Lung microvascular endothelial cell (primary cell): ENCODE results near the gene TCAIM. TPM values are rescaled to one million over a fixed set of nuclear protein-coding genes. Genes with fewer than 3 reads are reported as not detected.

ENCODE experiments used
- DNase-seq, 2 donors: peaks; one replicate each; pipeline versions ENCODE4 v3.0.0 to v3.0.0-alpha.2; 2010; ENCODE audit warnings: low read depth in 2 of 2
- total RNA-seq: library from RNA; depleted of rRNA; stranded (reverse); fragments of >200 nt; gene quantifications from 2 replicates; pipeline ENCODE4 v1.2.1, GENCODE V29; 2014

The TCAIM gene
- total RNA-seq, 1 donor from 2014 or later: 14.9 TPM

DNA sequence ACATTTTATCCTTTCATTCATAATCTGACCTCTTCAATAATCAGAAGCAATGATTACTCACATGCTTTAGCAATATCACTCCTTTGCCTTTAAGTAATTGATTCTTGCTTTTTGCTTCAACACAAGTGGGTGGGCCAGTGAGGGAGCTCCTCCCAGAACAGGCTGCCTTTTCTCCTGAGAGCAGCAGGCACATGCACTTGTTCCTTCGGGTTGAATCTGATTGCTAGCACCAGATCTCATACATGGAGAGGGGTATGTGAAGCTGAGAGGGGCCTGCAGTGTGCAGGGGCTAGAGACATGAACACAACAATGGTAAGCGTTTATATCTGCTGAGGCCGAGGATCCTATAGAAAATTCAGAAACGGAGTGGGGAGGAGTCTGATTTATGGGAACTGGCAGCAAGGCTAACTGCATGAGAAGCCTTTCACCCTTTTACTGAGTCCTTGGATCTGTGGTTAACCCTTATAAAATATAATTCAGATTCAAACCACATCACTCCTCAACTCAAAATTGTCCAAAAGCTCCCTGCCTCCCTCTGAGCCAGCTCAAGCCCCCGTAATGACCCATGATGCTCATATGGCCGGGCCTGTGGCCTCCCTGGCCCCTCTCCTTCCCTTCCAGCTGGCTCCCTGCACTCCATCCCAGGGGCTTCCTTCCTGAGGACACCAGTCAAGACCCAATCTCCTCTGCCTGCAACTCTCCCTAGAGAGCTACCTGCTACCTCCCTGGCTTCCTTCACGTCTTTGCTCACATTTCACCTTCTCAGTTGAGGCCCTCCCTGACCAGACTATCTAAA, 106.5 kb downstream of the TCAIM start:
- DNase-seq: no peak

GRCh38 chr3:44445786-44446185, 107.2 kb downstream of the TCAIM start:
- DNase-seq: no peak

GRCh38 chr3:44446929-44447328, 108.4 kb downstream of the TCAIM start:
- DNase-seq: no peak

DNA sequence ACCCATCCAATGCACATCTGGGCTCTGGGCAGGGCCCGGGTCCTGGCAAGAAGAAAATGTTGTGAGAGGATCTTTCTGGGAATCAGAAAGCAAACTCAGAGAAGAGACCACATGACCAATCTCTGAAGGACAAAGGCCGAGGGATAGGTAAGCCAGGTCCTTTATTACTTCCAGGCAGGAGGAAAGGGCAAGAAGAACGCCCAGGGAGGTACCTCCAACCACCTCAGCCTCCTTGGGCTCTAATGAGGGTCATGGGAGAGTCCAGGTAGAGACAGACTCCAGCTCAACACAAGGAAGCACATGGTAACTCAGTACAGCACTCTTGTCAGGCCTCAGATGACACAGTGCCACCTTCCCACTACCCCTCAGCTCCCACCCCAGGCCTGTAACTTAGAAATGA, 112.9 kb downstream of the TCAIM start:
- DNase-seq: no peak

DNA sequence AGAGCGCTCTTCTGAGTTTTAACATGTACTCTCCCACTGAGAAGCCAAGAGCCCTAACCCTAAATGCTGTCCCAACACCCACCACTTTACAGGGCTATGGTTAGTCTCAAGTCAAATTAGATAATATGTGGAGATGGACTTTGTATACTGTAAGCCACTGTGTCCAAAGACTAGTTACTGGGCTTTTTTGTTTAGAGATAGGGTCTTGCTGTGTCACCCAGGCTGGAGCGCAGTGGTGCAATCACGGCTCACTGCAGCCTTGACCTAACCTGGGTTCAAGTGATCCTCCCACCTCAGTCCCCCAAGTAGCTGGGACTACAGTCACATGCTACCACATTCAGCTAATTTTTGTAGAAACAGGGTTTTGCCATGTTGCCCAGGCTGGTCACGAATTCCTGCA, 115.7 kb downstream of the TCAIM start:
- no peak for DNase-seq

- no peak for DNase-seq
These were observed 116.8 kb downstream of the TCAIM start for GRCh38 chr3:44455318-44455717.

Other genes with a start within 250 kb of the TCAIM start
- gene TOPAZ1, start 96.9 kb upstream of the TCAIM start, total RNA-seq: not detected in 2 replicates
- 3.7 and 5.8 TPM in 2 replicates for gene ZNF445, start 138.9 kb downstream of the TCAIM start, total RNA-seq
- 0.87 and 1.2 TPM in 2 replicates for gene ZKSCAN7, start 216.4 kb downstream of the TCAIM start, total RNA-seq
- 0.22 and 1.4 TPM in 2 replicates for gene ZNF660, start 246.2 kb downstream of the TCAIM start, total RNA-seq